Brain microvascular endothelial cell (primary cell): ENCODE measurements around the gene BMP8B.

Source experiments
- DNase-seq: peaks from one replicate; pipeline ENCODE4 v3.0.0-alpha.2; 2020
- H3K27ac ChIP-seq: fragments of 250-450 bp; sonication (Bioruptor Pico); 2 replicates; pipeline ENCODE4 v1.5.1; 2020; ENCODE audit warnings: mild to moderate bottlenecking, moderate library complexity
- H3K27me3 ChIP-seq: fragments of 250-450 bp; sonication (Bioruptor Pico); replicated peaks from 2 replicates; pipeline ENCODE4 v1.5.1; 2020; ENCODE audit warnings: mild to moderate bottlenecking
- H3K36me3 ChIP-seq: fragments of 250-450 bp; sonication (Bioruptor Pico); replicated peaks from 2 replicates; pipeline ENCODE4 v1.5.1; 2020; ENCODE audit warnings: mild to moderate bottlenecking
- H3K4me3 ChIP-seq: 2 replicates; pipeline ENCODE4 v1.5.1; 2011; ENCODE audit warnings: low read depth, mild to moderate bottlenecking, control low read depth, low read length, moderate library complexity
- in situ Hi-C: cut with HindIII; loops from 2 replicates; pipeline ENCODE4 v1.10.0; 2017; ENCODE audit warnings: low sequenced_read_pairs, low pct_ligation_motif_present
- TF ChIP-seq, protein P1 (sequence below): IDR thresholded peaks from 2 replicates; pipeline ENCODE4 v1.5.1; 2011; ENCODE audit warnings: low read depth, mild to moderate bottlenecking, moderate library complexity, low read length, control low read depth, inconsistent platforms; ENCODE audit errors: missing control alignments

Gene BMP8B, protein sequence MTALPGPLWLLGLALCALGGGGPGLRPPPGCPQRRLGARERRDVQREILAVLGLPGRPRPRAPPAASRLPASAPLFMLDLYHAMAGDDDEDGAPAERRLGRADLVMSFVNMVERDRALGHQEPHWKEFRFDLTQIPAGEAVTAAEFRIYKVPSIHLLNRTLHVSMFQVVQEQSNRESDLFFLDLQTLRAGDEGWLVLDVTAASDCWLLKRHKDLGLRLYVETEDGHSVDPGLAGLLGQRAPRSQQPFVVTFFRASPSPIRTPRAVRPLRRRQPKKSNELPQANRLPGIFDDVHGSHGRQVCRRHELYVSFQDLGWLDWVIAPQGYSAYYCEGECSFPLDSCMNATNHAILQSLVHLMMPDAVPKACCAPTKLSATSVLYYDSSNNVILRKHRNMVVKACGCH

DNA sequence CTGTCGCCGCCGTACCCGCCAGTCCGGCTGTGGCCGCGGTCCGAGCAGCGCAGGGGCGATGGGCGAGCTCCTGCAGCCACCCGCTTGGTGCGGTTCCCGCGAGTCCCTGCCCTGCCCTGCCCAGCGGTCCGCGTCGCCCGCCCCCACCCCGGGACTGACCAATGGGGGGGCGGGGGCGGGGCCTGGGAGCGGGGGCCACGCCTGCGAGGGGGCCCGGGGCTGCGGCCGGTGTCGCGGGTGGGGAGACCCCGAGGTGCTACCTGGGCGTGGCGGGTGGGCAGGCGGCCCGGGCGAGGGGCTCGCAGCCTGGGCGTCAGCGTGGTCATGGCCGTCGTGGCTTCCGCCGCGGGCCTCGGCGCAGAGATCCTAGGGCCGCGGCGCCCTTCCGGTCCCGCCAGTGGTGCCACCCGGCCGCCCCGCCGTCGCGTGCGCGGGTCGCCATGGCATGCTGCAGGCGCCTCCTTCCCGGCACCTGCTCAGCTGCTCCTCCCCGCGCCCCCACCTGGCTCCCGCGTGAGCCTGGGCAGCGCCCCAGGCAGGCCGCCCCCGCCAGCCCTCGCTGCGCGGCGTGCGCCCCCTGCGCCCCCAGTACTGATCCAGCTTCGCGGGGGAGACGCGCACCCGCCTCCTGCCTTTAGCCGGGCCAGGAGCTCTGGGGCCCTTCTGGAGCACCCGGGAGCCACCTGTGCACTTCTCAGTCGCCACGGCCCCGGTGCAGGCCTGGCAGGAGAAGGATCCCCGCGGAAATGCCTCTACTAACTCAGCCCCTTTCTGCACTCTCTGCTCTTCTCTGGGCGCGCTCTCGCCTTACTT is at the start of gene BMP8B:
Gene BMP8B (minus strand): TSS at position 108 of the 813 bp plus-strand sequence. CDS start 380 bp downstream, outside the sequence.
- Histone ChIP-seq H3K27me3 (peaks cover 13% of the 10 kb centered on the region), H3K27ac (no peak within 1 kb of the TSS), H3K36me3 (no peaks in the 10 kb centered on the region), H3K4me3 (peak within 1 kb of the TSS; percentile 17)
- TF ChIP-seq, protein P1, sequence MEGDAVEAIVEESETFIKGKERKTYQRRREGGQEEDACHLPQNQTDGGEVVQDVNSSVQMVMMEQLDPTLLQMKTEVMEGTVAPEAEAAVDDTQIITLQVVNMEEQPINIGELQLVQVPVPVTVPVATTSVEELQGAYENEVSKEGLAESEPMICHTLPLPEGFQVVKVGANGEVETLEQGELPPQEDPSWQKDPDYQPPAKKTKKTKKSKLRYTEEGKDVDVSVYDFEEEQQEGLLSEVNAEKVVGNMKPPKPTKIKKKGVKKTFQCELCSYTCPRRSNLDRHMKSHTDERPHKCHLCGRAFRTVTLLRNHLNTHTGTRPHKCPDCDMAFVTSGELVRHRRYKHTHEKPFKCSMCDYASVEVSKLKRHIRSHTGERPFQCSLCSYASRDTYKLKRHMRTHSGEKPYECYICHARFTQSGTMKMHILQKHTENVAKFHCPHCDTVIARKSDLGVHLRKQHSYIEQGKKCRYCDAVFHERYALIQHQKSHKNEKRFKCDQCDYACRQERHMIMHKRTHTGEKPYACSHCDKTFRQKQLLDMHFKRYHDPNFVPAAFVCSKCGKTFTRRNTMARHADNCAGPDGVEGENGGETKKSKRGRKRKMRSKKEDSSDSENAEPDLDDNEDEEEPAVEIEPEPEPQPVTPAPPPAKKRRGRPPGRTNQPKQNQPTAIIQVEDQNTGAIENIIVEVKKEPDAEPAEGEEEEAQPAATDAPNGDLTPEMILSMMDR, result no peak
- DNase-seq, result no peak
- in situ Hi-C loops, result no loop called here

DNA sequence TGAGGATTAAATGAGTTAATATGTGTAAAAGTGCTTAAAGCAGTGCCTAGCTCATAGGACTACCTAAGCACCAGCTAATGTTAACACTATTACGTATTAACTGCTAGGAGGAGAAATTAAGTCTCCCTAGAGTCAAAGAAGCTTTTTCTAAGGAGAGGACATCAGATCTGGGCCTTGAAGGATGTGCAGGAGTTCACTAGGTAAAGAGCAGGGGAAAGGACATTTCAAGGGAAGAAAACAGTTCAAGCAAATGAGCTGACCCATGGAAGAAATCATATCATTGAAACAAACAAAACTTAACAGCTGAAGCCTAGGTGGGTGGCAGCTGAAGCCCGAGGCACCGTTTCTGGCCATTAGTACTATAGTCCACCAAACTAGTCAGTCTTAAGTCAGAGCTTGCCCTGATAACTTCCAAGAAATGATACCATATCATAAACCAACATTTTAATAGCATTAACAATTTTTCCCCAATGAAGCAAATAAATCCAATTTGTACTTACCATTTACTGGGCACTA is 48.0 kb upstream of the BMP8B start:
- in situ Hi-C loops, result no loop called here
- H3K27ac ChIP-seq, result no peak overlapping the region
- no peak for DNase-seq
- no peak overlapping the region for H3K4me3 ChIP-seq
- TF ChIP-seq, protein P1, result no peak
- no peaks in the 10 kb centered on the region for H3K27me3 ChIP-seq
- H3K36me3 ChIP-seq, result peaks cover 21% of the 10 kb centered on the region

DNA sequence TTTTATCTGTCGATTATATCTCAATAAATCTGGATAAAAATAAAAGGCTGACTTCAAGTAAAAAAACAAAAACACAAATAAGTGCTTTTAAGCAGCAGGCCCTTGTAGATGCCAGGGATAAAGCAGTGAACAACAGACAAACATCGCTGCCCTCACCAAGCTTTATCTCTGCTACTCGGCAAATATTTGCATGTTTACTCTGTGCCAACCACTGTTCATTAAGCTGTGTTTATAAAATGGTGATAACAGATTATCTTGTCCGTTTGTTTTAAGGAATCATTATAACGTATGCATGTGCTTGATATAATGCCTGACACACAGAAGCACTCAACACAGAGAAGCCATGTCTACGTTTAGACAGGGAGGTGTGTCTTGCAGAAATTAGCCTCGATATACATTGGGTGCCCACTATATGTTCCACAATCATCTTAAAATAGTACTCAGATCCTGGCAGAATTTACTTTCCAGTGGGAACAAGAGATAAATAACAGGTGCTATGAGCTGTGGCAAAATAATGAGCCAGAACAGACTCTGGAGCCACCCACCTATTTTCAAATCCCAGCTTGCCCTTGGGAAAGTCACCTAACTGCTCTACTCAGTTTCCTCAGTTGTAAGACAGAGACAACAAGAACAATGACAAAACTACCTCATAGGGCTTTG is 47.4 kb upstream of the BMP8B start:
- Histone ChIP-seq H3K27ac (no peak overlapping the region), H3K4me3 (no peak overlapping the region), H3K36me3 (peaks cover 15% of the 10 kb centered on the region), H3K27me3 (no peaks in the 10 kb centered on the region)
- DNase-seq, result no peak
- in situ Hi-C loops, result no loop called here
- TF ChIP-seq, protein P1, result no peak

DNA sequence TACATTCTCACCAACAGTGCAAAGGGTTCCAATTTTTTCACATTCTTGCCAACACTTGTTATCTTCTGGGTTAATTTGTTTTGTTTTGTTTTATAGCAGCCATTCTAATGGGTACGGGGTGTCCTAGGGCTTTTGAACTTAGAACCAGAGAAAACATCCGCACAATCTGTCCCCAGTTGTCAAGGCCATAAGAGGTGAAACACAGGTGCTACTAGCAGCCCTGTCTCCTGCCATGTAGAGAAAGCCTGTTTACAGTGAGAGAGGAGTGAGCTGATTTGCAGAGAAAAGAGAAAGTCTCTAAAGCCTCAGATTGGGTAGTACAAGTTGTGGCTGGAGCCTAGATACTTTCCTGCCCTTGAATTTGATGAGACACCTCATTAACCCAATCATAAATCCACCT is 46.4 kb upstream of the BMP8B start:
- in situ Hi-C loops, result no loop called here
- no peaks in the 10 kb centered on the region for H3K27me3 ChIP-seq
- no peak for DNase-seq
- H3K27ac ChIP-seq, result no peak overlapping the region
- TF ChIP-seq, protein P1, result no peak
- peaks cover 14% of the 10 kb centered on the region for H3K36me3 ChIP-seq
- H3K4me3 ChIP-seq, result no peak overlapping the region

DNA sequence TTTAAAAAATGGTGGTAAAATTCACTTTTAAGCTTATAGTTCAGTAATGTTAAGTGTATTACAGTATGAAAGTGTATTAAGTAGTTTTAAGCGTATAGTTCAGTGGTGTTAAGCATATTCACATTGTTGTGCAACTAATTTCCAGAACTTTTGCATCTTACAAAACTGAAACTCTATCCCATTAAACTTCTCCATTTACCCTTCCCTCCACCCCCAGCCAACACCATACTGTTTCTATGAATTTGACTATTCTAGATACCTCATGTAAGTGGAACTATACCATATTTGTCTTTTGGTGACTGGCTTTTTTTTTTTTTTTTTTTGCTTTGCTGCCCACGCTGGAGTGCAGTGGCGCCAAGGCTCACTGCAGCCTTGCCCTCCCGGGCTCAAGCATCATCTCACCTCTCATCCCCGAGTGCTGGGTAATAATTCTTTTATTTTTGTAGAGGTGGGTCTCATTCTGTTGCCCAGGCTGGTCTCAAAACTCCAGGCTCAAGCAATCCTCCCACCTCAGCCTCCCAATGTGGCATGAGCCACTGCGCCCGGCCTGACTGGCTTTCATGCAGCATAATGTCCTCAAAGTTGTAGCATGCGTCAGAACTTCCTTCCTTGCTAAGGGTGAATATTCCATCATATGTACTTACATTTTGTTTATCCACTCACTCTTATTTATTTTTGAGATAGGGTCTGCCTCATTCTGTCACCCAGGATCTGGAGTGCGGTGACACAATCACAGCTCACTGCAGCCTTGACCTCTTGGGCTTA is 45.1 kb upstream of the BMP8B start:
- TF ChIP-seq, protein P1, result no peak
- in situ Hi-C loops, result no loop called here
- H3K27ac ChIP-seq, result no peak overlapping the region
- H3K4me3 ChIP-seq, result no peak overlapping the region
- peaks cover 8% of the 10 kb centered on the region for H3K36me3 ChIP-seq
- DNase-seq, result no peak
- no peaks in the 10 kb centered on the region for H3K27me3 ChIP-seq
